Mucosa of rectum (tissue), 2 donors: Measurements from ENCODE around the gene TMEM205.
"Not testable (repeated sequence)": the region's sequence is repeated elsewhere in the genome, so short reads cannot be mapped to it uniquely, and the experiment has no call there.

Experiments
- H3K27ac ChIP-seq, 2 donors: one replicate each; pipeline ENCODE4 v1.7.0; 2013; ENCODE audit warnings: inconsistent platforms in 2 of 2, low read depth in 2 of 2, low read length in 2 of 2
- H3K27me3 ChIP-seq, 2 donors: one replicate each; pipeline ENCODE4 v1.7.0; 2013; ENCODE audit warnings: low read length in 2 of 2; ENCODE audit not compliant: control insufficient read depth in 2 of 2, insufficient read depth in 2 of 2
- H3K36me3 ChIP-seq, 2 donors: one replicate each; pipeline ENCODE4 v1.7.0; 2013; ENCODE audit warnings: low read length in 2 of 2; ENCODE audit not compliant: control insufficient read depth in 2 of 2, insufficient read depth in 2 of 2
- H3K4me1 ChIP-seq, 2 donors: one replicate each; pipeline ENCODE4 v1.7.0; 2013; ENCODE audit warnings: low read length in 2 of 2, mild to moderate bottlenecking in 1 of 2; ENCODE audit not compliant: control insufficient read depth in 2 of 2, insufficient read depth in 2 of 2
- H3K4me3 ChIP-seq, 2 donors: one replicate each; pipeline ENCODE4 v1.7.0; 2013; ENCODE audit warnings: low read length in 2 of 2
- H3K9ac ChIP-seq, 2 donors: one replicate each; pipeline ENCODE4 v1.7.0; 2013; ENCODE audit warnings: low read length in 2 of 2, low read depth in 1 of 2, mild to moderate bottlenecking in 1 of 2
- H3K9me3 ChIP-seq, 2 donors: one replicate each; pipeline ENCODE4 v1.7.0; 2013; ENCODE audit warnings: low read length in 2 of 2; ENCODE audit not compliant: control insufficient read depth in 2 of 2
- donor health status: healthy.
- donor health status: Normal muscosa, but diverticular disease.

Gene TMEM205

GRCh38 chr19:11339254-11340098 lies 6.6 kb downstream of the TMEM205 start, which contains the start of gene RAB3D:
RAB3D (minus strand) TSS chr19:11339657; CDS start chr19:11337399, 2,258 bp downstream.
- peaks cover 16 to 22% of the 10 kb centered on the region in 2 donors for H3K4me1 ChIP-seq
- H3K36me3 ChIP-seq, result peaks cover 10 to 20% of the 10 kb centered on the region in 2 donors
- peak within 1 kb of the TSS; percentile 63 to 79 for H3K9ac ChIP-seq
- peak within 1 kb of the TSS; percentile 67 to 75 for H3K27ac ChIP-seq
- H3K9me3 ChIP-seq, result no peaks in the 10 kb centered on the region
- peak within 1 kb of the TSS; percentile 76 to 77 for H3K4me3 ChIP-seq
- no peaks in the 10 kb centered on the region for H3K27me3 ChIP-seq

GRCh38 chr19:11338569-11339253 lies 7.4 kb downstream of the TMEM205 start:
- Histone ChIP-seq H3K4me3 (peak overlapping the region; percentile 76 to 77), H3K4me1 (peaks cover 16% of the 10 kb centered on the region in 2 donors), H3K9me3 (no peaks in the 10 kb centered on the region), H3K9ac (peak overlapping the region; percentile 49 to 79), H3K36me3 (peaks cover 10 to 23% of the 10 kb centered on the region in 2 donors), H3K27me3 (no peaks in the 10 kb centered on the region), H3K27ac (peak overlapping the region; percentile 67 to 75)

- peak overlapping the region in 1 of 2 donors; percentile 79 for H3K9ac ChIP-seq
- no peaks in the 10 kb centered on the region for H3K27me3 ChIP-seq
- peak overlapping the region; percentile 76 to 77 for H3K4me3 ChIP-seq
- H3K36me3 ChIP-seq, result peaks cover 10 to 23% of the 10 kb centered on the region in 2 donors
- peaks cover 16% of the 10 kb centered on the region in 2 donors for H3K4me1 ChIP-seq
- H3K9me3 ChIP-seq, result no peaks in the 10 kb centered on the region
- peak overlapping the region in 1 of 2 donors; percentile 75 for H3K27ac ChIP-seq
Observed at GRCh38 chr19:11338121-11338520, 7.9 kb downstream of the TMEM205 start.

- Histone ChIP-seq H3K4me1 (peaks cover 16% of the 10 kb centered on the region in 2 donors), H3K9ac (no peak overlapping the region), H3K9me3 (no peaks in the 10 kb centered on the region), H3K4me3 (no peak overlapping the region), H3K27ac (no peak overlapping the region), H3K27me3 (no peaks in the 10 kb centered on the region), H3K36me3 (peaks cover 10 to 25% of the 10 kb centered on the region in 2 donors)
Observed at GRCh38 chr19:11337080-11337479, 9.0 kb downstream of the TMEM205 start.

- Histone ChIP-seq H3K9me3 (no peaks in the 10 kb centered on the region), H3K4me1 (peaks cover 16% of the 10 kb centered on the region in 2 donors), H3K36me3 (peaks cover 10 to 25% of the 10 kb centered on the region in 2 donors), H3K27ac (no peak overlapping the region), H3K9ac (no peak overlapping the region), H3K27me3 (no peaks in the 10 kb centered on the region), H3K4me3 (no peak overlapping the region)
Observed at GRCh38 chr19:11335449-11336146, 10.5 kb downstream of the TMEM205 start.

- not testable (repeated sequence) for H3K4me1 ChIP-seq, H3K4me3 ChIP-seq, H3K27me3 ChIP-seq, H3K27ac ChIP-seq, H3K9ac ChIP-seq, H3K9me3 ChIP-seq
- peaks cover 10 to 25% of the 10 kb centered on the region in 2 donors for H3K36me3 ChIP-seq
Observed at GRCh38 chr19:11333838-11334237, 12.2 kb downstream of the TMEM205 start.

- Histone ChIP-seq H3K9ac (no peak overlapping the region), H3K4me3 (no peak overlapping the region), H3K9me3 (no peaks in the 10 kb centered on the region), H3K27ac (no peak overlapping the region), H3K4me1 (peaks cover 0 to under 1% of the 10 kb centered on the region in 2 donors), H3K27me3 (no peaks in the 10 kb centered on the region), H3K36me3 (peaks cover 10 to 25% of the 10 kb centered on the region in 2 donors)
Observed at GRCh38 chr19:11332822-11333221, 13.2 kb downstream of the TMEM205 start.

GRCh38 chr19:11331502-11331901 lies 14.6 kb downstream of the TMEM205 start:
- Histone ChIP-seq H3K4me3 (no peak overlapping the region), H3K27me3 (no peaks in the 10 kb centered on the region), H3K9me3 (no peaks in the 10 kb centered on the region), H3K36me3 (peaks cover 13 to 26% of the 10 kb centered on the region in 2 donors), H3K4me1 (no peaks in the 10 kb centered on the region), H3K27ac (no peak overlapping the region), H3K9ac (no peak overlapping the region)

GRCh38 chr19:11330127-11330526 lies 15.9 kb downstream of the TMEM205 start:
- Histone ChIP-seq H3K9me3 (no peaks in the 10 kb centered on the region), H3K27me3 (no peaks in the 10 kb centered on the region), H3K4me3 (no peak overlapping the region), H3K4me1 (no peaks in the 10 kb centered on the region), H3K9ac (no peak overlapping the region), H3K27ac (no peak overlapping the region), H3K36me3 (peaks cover 6 to 12% of the 10 kb centered on the region in 2 donors)
